Prostate gland (tissue), 2 donors: ENCODE data around the gene TBC1D7. TPM values are rescaled to one million over a fixed set of nuclear protein-coding genes. Genes with fewer than 3 reads are reported as not detected.
A peak's percentile ranks its signal among the peaks of the same experiment; 100 is the strongest.

Experiments used
- DNase-seq: peaks from one replicate; pipeline ENCODE4 v3.0.0-alpha.2; 2019; ENCODE audit warnings: low spot score
- H3K27ac ChIP-seq, 2 donors: fragments of 200-600 bp; sonication (generic); 2 replicates each; pipeline ENCODE4 v1.5.1; 2017 to 2019
- H3K27me3 ChIP-seq: fragments of 200-600 bp; sonication (generic); replicated peaks from 2 replicates; pipeline ENCODE4 v1.5.1; 2019; ENCODE audit not compliant: insufficient read depth
- H3K36me3 ChIP-seq, 2 donors: fragments of 200-600 bp; sonication (generic); 1 replicate in 1 of 2; 2 replicates in 1 of 2; pipeline versions ENCODE4 v1.5.1 to v1.8.1; 2017 to 2019
- H3K4me1 ChIP-seq: fragments of 200-600 bp; sonication (generic); replicated peaks from 2 replicates; pipeline ENCODE4 v1.5.1; 2019
- H3K4me3 ChIP-seq, 2 donors: fragments of 200-600 bp; sonication (generic); 2 replicates each; pipeline ENCODE4 v1.5.1; 2017 to 2019
- H3K9me3 ChIP-seq: fragments of 200-600 bp; sonication (generic); 2 replicates; pipeline ENCODE4 v1.5.1; 2017
- CTCF ChIP-seq, 4 experiments: fragments of 200-600 bp in 2 of 4; fragments of 450-650 bp in 2 of 4; sonication (generic) in 2 of 4; IDR thresholded peaks; 1 replicate in 3 of 4; 2 replicates in 1 of 4; pipeline ENCODE4 v1.5.1; 2016 to 2019; ENCODE audit warnings: antibody characterized with exemption in 4 of 4, mild to moderate bottlenecking in 2 of 4, moderate library complexity in 2 of 4
- POLR2A ChIP-seq: fragments of 450-650 bp; IDR thresholded peaks from one replicate; pipeline ENCODE4 v1.6.1; 2016; ENCODE audit warnings: antibody characterized with exemption, mild to moderate bottlenecking
- POLR2AphosphoS5 ChIP-seq: sonication (generic); formaldehyde crosslinking; IDR thresholded peaks from one replicate; pipeline ENCODE4 v1.6.1; 2017; ENCODE audit warnings: antibody characterized with exemption
- WGBS: methylation state at CpG from one replicate; pipeline ENCODE4 v1.1.5; 2018; 5-methylcytosine and 5-hydroxymethylcytosine counted together
- intact Hi-C: fragments of 100-400 bp; cut with DNase I; formaldehyde crosslinking; loops from one replicate; pipeline ENCODE4 v1.14.2; 2022
- total RNA-seq, 2 donors: library from RNA; depleted of rRNA; stranded (reverse); fragments of >200 nt; gene quantifications; one replicate each; pipeline ENCODE4 v1.1.0, GENCODE V29; 2016

TBC1D7 gene
- total RNA-seq, 2 donors from 2014 or later, result 11.6 to 27.9 TPM

- intact Hi-C loops, result no loop called here
- TF ChIP-seq POLR2A (no peak), CTCF (IDR thresholded peaks at IDR 0.05) (no peak), POLR2AphosphoS5 (peak; percentile 28)
- Histone ChIP-seq H3K9me3 (no peaks in the 10 kb centered on the region), H3K27me3 (no peaks in the 10 kb centered on the region), H3K36me3 (no peaks in the 10 kb centered on the region), H3K4me3 (no peak overlapping the region), H3K4me1 (no peaks in the 10 kb centered on the region), H3K27ac (peak overlapping the region; percentile 26 to 28)
- DNase-seq, result no peak
- WGBS, result 63% methylated on average over 17 of the region's 17 CpGs
These were observed 25.3 kb downstream of the TBC1D7 start for GRCh38 chr6:13302751-13303667.

GRCh38 chr6:13302291-13302690 is 26.0 kb downstream of the TBC1D7 start:
- no peak for DNase-seq
- H3K27ac ChIP-seq, result no peak overlapping the region
- H3K9me3 ChIP-seq, result no peaks in the 10 kb centered on the region
- intact Hi-C loops, result no loop called here
- H3K4me1 ChIP-seq, result no peaks in the 10 kb centered on the region
- no peak overlapping the region for H3K4me3 ChIP-seq
- no peaks in the 10 kb centered on the region for H3K36me3 ChIP-seq
- no peaks in the 10 kb centered on the region for H3K27me3 ChIP-seq
- no peak for TF ChIP-seq CTCF (IDR thresholded peaks at IDR 0.05)
- no peak for TF ChIP-seq POLR2A
- no peak for TF ChIP-seq POLR2AphosphoS5
- WGBS, result 64% methylated on average over 7 of the region's 7 CpGs

GRCh38 chr6:13300643-13301590 is 27.4 kb downstream of the TBC1D7 start:
- DNase-seq, result no peak
- H3K27me3 ChIP-seq, result no peaks in the 10 kb centered on the region
- no peak overlapping the region for H3K4me3 ChIP-seq
- intact Hi-C loops, result no loop called here
- H3K27ac ChIP-seq, result no peak overlapping the region
- 87% methylated on average over 9 of the region's 9 CpGs for WGBS
- H3K9me3 ChIP-seq, result no peaks in the 10 kb centered on the region
- no peaks in the 10 kb centered on the region for H3K36me3 ChIP-seq
- no peaks in the 10 kb centered on the region for H3K4me1 ChIP-seq
- no peak for TF ChIP-seq CTCF (IDR thresholded peaks at IDR 0.05)
- no peak for TF ChIP-seq POLR2AphosphoS5
- TF ChIP-seq POLR2A, result no peak

- no peaks in the 10 kb centered on the region for H3K9me3 ChIP-seq
- 91% methylated on average over 6 of the region's 6 CpGs for WGBS
- no peak for TF ChIP-seq POLR2AphosphoS5
- no peak for TF ChIP-seq POLR2A
- no peaks in the 10 kb centered on the region for H3K36me3 ChIP-seq
- H3K4me1 ChIP-seq, result no peaks in the 10 kb centered on the region
- no peak overlapping the region for H3K4me3 ChIP-seq
- no peak overlapping the region for H3K27ac ChIP-seq
- H3K27me3 ChIP-seq, result no peaks in the 10 kb centered on the region
- intact Hi-C loops, result no loop called here
- DNase-seq, result no peak
These were observed 28.4 kb downstream of the TBC1D7 start for GRCh38 chr6:13299918-13300317.

- intact Hi-C loops, result no loop called here
- TF ChIP-seq CTCF (IDR thresholded peaks at IDR 0.05) (no peak), POLR2A (no peak), POLR2AphosphoS5 (no peak)
- no peak overlapping the region for H3K4me3 ChIP-seq
- no peak for DNase-seq
- H3K36me3 ChIP-seq, result peaks cover 0 to 4% of the 10 kb centered on the region in 2 donors
- WGBS, result 97% methylated on average over 11 of the region's 11 CpGs
- H3K4me1 ChIP-seq, result no peaks in the 10 kb centered on the region
- H3K27me3 ChIP-seq, result no peaks in the 10 kb centered on the region
- no peaks in the 10 kb centered on the region for H3K9me3 ChIP-seq
- no peak overlapping the region for H3K27ac ChIP-seq
These were observed 28.9 kb downstream of the TBC1D7 start for GRCh38 chr6:13299403-13299821.
